GM04503 (cell line): ENCODE data around the gene TLE2.
"Not testable (repeated sequence)": the region's sequence is repeated elsewhere in the genome, so short reads cannot be mapped to it uniquely, and the experiment has no call there.

ENCODE experiments used
- DNase-seq: peaks from one replicate; pipeline ENCODE4 v3.0.0-alpha.2; 2012; ENCODE audit warnings: low read depth

The TLE2 gene

DNA sequence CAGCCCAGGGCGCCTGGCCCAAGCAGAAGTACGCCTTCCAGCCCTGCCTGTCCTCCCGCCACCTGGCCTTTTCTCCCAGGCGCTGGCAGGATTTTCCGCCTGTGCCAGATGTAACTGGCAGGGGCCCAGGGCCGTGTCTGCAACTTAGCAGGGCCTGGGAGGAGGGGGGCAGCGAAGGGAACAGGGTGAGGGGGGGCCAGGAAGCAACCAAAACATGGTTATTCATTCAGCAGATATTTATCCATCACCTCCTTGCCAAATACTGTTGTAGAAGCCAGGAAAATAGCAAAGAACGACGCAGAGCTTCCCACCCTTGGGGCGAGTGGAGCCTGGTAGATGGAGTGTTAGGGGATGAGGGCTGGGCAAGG is 46.1 kb downstream of the TLE2 start:
- peak; percentile 70 for DNase-seq

GRCh38 chr19:2982561-2982960 is 46.5 kb downstream of the TLE2 start:
- no peak for DNase-seq

DNA sequence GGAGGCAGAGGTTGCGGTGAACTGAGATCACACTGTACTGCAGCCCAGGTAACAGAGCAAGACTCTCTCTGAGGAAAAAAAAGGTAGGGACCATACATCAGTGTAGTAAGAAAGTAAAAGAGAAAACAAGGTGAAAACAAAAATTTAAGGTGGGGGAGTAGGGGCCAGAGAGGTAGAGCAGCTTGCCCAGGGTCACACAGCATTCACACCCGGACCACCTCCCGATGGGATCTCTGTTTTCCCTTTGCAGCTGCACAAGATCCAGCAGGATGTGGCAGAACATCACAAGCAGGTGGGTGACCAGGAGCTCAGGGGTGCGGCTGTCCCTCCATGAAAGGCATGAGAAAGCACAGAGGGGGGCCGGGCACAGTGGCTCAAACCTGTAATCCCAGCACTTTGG is 47.2 kb downstream of the TLE2 start:
- no peak for DNase-seq

- no peak for DNase-seq
These were observed 50.3 kb downstream of the TLE2 start for GRCh38 chr19:2978772-2979171.

GRCh38 chr19:2978166-2978767 is 50.8 kb downstream of the TLE2 start:
- DNase-seq = no peak

DNA sequence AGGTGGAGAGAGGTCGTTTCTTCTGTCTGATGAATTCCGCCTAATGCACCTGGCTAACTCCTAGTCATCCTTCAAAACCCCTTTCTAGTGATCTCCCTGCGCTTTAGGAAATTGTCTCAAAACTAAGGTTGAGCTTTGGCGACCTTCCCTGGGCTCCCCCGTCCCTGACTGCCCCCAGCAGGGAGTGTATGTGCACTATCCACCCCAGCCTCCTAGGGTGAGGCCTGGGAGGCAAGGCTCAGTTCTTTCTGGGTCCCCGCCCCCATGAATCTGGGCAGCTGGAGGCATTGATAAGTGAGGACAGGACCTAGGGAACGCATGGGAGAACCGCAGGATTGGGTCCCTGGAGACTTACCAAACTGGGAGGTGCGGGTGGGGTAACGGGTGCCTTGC is 51.3 kb downstream of the TLE2 start:
- no peak for DNase-seq

- no peak for DNase-seq
These were observed 51.9 kb downstream of the TLE2 start, which contains the start of gene TLE6 for GRCh38 chr19:2977001-2977745. Gene TLE6, plus strand, starts transcription at chr19:2977564. Its CDS starts 670 bp downstream, at chr19:2978234.

DNA sequence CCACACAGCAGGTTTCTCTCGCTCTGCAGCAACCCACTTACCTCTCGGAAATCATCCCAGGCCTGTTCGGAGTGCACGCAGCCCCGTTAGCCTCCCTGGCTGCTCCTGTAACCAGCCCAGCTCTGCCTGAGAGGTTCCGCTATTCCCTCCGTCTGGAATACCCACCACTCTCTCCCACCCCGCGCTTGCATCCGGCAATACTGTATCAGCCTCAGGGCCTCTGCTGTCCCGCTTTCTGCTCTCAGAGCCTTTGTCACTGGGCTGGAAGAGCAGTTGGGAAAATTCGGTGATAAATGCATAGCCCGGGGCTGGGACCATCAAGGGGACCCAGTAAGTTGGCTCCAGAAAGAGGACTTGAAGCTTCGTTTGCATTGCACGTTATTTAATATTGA is 52.5 kb downstream of the TLE2 start:
- no peak for DNase-seq

DNA sequence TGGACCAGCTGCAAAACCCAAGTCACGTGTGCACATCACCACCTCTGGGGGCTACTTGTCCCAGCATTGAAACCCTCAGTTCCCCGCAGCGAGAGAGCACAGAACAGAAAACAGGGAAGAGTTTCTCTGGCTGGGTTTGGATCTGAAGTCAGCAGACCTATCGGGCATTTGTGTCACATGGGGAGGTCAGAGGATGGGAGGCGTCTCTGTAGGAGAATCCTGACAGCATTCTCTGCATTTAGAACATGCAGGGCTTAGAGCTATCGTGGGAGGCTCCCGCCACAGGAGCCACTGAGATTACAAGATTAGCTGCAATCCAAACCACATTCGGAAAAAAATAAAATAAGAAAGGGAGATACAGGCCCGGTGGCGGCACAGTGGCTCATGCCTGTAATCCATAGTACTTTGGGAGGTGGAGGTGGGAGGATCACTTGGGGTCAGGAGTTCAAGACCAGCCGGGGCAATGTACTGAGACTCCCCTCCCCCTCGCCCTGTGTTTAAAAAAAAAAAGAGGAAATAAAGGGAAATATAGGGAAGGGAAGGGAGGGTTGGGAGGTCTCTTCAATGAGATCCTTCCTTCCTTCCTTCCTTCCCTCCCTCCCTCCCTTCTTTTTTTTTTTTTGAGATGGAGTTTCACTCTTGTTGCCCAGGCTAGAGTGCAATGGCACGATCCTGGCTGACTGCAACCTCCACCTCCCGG is 54.6 kb downstream of the TLE2 start:
- no peak for DNase-seq

DNA sequence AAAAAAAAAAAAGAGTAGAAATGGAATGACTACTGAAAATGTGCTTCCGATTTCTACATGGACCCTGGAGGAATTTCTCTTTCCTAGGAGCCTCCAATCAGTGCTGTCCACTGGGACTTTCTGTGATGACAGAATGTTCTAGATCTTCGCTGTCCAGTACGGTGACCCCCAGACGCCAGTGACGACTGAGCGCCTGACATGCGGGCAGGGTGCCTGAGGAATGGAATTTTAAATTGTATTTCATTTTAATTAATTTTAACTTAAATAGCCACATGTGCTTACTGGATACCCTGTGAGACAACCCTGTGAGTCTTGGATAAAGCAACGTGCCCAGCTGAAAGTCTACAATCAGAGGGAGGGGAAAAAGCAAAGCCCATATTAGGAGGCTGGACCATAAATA is 55.9 kb downstream of the TLE2 start:
- no peak for DNase-seq

GRCh38 chr19:2970201-2970835 is 58.8 kb downstream of the TLE2 start:
- DNase-seq = no peak

DNA sequence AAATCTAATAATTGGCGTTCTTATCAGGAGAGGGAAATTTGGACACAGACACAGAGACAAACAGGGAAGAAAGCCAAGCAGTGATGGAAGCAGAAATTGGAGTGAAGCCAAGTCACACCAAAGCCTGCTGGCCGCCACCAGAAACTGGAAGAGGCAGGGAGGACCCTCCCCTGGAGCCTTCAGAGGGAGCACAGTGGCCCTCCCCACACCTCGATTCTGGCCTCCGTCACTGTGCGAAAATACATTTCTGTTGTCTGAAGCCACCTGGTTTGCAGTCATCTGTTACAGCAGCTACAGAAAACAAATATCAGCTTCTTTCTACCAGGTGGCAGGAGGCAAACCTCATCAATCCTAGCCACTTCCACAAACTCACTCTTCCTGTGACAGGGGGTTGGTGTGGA is 60.0 kb downstream of the TLE2 start:
- DNase-seq = no peak

GRCh38 chr19:2967972-2968371 is 61.1 kb downstream of the TLE2 start:
- no peak for DNase-seq

DNA sequence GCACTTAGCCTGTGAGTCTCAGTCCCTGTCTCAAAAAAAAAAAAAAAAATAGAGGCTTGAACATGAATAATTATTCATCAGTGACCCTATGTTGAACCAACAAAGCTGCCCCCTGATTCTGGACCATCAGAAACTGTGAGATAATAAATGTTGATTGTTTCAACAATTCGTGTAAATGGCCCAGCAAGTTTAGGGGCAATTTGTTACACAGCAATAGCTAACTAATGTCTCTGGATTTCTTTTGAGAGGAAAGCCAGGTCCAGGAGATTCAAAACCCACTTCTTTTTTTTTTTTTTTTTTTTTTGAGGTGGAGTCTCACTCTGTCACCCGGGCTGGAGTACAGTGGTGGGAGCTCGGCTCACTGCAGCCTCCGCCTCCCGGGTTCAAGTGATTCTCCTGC is 64.2 kb downstream of the TLE2 start:
- DNase-seq = no peak

GRCh38 chr19:2963631-2964030 is 65.4 kb downstream of the TLE2 start:
- DNase-seq = not testable (repeated sequence)

- DNase-seq = no peak
These were observed 66.0 kb downstream of the TLE2 start for GRCh38 chr19:2963122-2963521.

- DNase-seq = no peak
These were observed 66.9 kb downstream of the TLE2 start for GRCh38 chr19:2962018-2962670.

DNA sequence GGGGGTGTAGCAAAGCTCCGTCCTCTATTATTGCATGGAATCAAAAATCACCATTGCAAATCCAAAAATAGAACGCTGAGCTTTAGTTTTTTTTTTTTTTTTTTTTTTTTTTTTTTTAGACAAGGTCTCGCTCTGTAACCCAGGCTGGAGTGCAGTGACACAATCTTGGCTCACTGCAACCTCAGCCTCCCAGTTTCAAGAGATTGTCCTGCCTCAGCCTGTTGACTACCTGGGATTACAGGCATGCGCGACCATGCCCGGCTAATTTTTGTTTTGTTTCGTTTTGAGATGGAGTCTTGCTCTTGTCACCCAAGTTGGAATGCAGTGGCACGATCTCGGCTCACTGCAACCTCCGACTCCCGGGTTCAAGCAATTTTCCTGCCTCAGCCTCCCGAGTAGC is 69.0 kb downstream of the TLE2 start:
- DNase-seq = no peak

DNA sequence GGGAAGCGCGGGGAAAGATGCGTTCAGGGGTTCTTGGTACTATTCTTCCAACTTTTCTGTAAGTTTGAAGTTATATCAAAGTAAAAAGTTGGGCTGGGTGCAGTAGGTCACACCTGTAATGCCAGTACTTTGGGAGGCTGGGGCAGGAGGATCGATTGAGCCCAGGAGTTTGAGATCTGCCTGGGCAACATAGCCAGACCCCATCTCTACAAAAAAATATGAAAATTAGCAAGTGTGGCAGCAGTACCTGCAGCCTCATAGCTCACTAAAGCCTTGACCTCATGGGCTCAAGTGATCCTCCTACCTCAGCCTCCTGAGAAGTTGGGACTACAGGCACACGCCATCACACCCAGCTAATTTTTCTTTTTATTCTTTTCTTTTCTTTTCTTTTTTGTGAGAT is 71.9 kb downstream of the TLE2 start:
- DNase-seq = no peak

- no peak for DNase-seq
These were observed 76.1 kb downstream of the TLE2 start for GRCh38 chr19:2952953-2953481.

GRCh38 chr19:2950286-2951124 is 78.6 kb downstream of the TLE2 start:
- DNase-seq = peak; percentile 95
